Effector memory CD4-positive, alpha-beta T cell (primary cell): ENCODE results near the gene RHOF.

Experiments used
- DNase-seq, 3 donors: peaks; one replicate each; pipeline ENCODE4 v3.0.0-alpha.2; 2020
- H3K27ac ChIP-seq: 2 replicates; pipeline ENCODE4 v1.7.0; 2013; ENCODE audit warnings: mild to moderate bottlenecking, low read length, moderate library complexity; ENCODE audit not compliant: insufficient read depth, poor library complexity, severe bottlenecking
- H3K27me3 ChIP-seq: replicated peaks from 2 replicates; pipeline ENCODE4 v1.7.0; 2013; ENCODE audit warnings: mild to moderate bottlenecking, low read length; ENCODE audit not compliant: insufficient read depth, control insufficient read depth, poor library complexity, severe bottlenecking
- H3K36me3 ChIP-seq: 2 replicates; pipeline ENCODE4 v1.7.0; 2013; ENCODE audit warnings: mild to moderate bottlenecking, low read length, moderate library complexity; ENCODE audit not compliant: control insufficient read depth, insufficient read depth
- H3K4me1 ChIP-seq: 2 replicates; pipeline ENCODE4 v1.7.0; 2013; ENCODE audit warnings: low read length, mild to moderate bottlenecking; ENCODE audit not compliant: control insufficient read depth, insufficient read depth, poor library complexity, severe bottlenecking
- H3K4me3 ChIP-seq: 2 replicates; pipeline ENCODE4 v1.7.0; 2013; ENCODE audit warnings: low read length, low read depth, mild to moderate bottlenecking; ENCODE audit not compliant: insufficient read depth, poor library complexity, severe bottlenecking
- H3K9me3 ChIP-seq: 2 replicates; pipeline ENCODE4 v1.7.0; 2013; ENCODE audit warnings: mild to moderate bottlenecking, low read length, moderate library complexity; ENCODE audit not compliant: control insufficient read depth

Gene RHOF

DNA sequence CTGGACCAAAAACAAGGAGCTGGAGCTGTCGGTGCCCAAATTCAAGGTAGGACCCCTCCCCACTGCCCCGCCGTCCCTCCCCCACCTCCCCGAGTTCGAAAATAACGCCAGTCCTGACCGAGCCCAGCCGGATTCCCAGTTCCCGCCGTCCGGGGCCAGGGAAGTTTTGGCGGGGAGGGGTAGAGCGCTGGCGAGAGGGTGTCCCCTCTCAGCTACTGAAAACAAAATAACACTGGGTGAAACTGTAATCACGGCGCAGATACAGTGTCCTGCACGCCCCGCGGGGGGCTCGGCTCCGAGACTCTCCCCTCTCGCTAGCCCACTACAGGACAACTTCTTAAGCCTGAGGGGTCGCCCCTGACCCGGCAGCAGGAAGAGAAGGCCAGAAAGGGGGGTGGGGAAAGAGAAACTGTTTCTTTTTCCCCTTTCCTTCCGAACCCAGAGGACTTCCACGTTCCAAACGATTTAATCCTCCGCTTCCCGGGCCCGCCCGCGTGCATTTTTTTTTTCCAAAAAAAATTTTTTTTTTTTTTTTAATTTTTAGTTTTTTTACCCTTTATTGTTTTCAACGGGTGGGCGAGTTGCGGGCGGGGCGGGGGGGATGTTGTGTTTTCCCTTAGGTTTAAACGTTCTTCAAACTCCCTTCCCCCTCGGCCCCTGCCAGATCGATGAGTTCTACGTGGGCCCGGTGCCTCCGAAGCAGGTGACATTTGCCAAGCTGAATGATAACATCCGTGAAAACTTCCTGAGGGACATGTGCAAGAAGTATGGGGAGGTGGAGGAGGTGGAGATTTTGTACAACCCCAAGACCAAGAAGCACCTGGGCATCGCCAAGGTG, 11.9 kb upstream of the RHOF start:
- Histone ChIP-seq H3K4me3 (peak overlapping the region; percentile 90), H3K36me3 (peaks cover 22% of the 10 kb centered on the region), H3K9me3 (no peaks in the 10 kb centered on the region), H3K27ac (peak overlapping the region; percentile 77), H3K27me3 (no peaks in the 10 kb centered on the region), H3K4me1 (peaks cover 20% of the 10 kb centered on the region)
- no peak for DNase-seq

DNA sequence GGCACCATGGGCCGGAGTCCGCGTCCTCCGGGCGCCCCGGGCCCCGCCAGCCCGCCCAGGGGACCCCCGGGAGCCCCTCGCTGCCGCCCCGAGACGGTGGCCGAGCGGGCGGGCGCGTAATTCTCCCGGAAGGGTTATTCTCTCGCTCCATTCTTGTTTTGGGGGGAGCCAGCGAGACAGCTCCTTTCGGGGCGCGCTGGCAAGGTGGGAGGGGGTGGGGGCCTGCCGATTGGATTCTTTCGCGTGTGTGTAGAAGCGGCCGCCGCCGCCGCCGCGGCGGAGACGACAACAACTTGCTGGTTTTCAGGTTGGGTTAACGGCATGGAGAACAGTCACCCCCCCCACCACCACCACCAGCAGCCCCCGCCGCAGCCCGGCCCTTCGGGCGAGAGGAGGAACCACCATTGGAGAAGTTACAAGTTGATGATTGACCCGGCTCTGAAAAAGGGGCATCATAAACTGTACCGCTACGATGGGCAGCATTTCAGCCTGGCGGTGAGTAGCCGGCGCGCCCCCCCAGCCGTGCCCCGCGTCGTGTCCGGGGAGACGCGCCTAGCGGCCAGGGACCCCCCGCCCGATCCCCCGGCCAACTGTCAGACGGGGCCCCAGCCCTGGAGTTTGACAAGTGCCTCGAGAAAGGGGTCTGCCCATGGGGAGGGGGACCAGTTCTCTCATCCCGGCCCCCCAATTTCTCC, 11.1 kb upstream of the RHOF start:
- Histone ChIP-seq H3K9me3 (no peaks in the 10 kb centered on the region), H3K4me3 (peak overlapping the region; percentile 90), H3K27ac (peak overlapping the region; percentile 77), H3K27me3 (no peaks in the 10 kb centered on the region), H3K4me1 (peaks cover 17% of the 10 kb centered on the region), H3K36me3 (peaks cover 14% of the 10 kb centered on the region)
- peak in 1 of 3 donors; percentile 46 for DNase-seq

DNA sequence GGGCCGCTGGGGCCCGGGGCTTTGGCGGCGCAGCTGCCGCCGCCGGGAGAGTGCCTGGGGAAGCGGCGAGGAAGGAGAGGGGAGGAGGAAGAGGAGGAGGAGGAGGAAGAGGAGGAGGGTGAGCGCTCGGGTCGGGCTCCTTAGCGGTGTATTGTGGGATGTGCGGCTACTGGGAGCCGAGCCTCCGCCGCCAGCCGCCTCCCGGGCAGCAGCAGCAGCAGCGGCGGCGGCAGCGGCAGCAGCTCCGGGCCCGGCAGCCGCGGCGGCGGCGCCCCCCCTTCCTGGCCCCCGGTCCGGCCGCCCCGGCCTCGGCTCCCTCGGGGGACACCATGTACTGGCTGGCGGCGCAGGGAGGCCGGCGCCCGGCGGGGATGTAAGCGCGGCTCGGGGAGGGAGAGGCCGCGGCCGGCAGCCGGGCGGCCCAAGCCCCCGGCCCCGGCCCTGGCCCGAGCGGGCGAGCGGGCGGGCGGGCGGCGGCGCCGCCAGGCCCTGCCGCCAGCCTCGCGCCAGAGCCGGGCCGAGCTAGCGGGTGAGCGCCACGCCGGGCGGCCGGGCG, 10.5 kb upstream of the RHOF start, which contains the start of gene SETD1B:
TSS of gene SETD1B (plus strand) at position 149 of the 556 bp plus-strand sequence. CDS start 729 bp downstream, outside the sequence.
- Histone ChIP-seq H3K4me3 (peak within 1 kb of the TSS; percentile 90), H3K4me1 (peaks cover 22% of the 10 kb centered on the region)

DNA sequence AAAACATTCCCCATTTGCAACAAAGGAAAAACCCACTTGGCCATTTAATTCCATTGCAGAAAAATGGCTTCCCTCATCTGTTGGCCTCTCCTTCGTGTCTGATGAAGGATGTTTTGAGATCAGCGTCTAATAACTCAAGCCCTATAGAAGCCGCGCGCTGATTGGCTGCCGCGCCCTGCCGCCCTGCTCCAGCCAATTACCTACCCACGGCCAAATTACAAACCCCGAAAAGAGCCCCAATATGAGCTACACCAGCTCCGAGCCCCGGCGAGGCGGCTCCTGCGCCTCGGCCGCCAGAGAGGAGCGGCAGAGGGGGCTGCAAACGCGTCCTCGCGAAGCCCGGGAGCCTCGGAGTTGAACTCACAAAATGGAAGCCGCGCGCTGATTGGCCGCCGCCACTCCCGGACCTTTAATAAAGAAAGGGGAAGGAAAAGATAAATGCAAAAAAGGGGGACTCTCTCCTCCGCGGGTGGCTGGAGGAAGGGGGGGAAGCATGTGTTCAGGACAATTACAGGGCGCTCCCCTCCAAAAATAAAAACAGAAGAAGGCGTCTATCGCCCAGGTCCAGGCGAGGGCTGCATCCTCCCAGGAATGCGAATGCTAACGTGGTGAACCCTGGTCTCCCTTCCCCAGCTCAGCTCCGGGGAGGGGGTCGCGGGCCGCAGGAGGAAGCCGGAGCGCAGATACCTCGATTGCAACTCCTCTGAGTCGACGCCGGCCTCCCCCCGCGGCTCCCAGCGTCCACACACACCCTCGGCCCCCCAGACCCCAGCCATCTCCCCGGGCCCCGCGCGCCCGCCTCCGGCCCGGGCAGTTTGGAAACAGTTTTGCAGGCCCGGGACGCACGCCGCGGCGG, 9.6 kb upstream of the RHOF start:
- DNase-seq: peak; percentile 73 to 80 (median 80)
- no peaks in the 10 kb centered on the region for H3K9me3 ChIP-seq
- peak overlapping the region; percentile 76 for H3K4me3 ChIP-seq
- peak overlapping the region; percentile 98 for H3K27ac ChIP-seq
- H3K36me3 ChIP-seq: peaks cover 10% of the 10 kb centered on the region
- H3K4me1 ChIP-seq: peaks cover 30% of the 10 kb centered on the region
- no peaks in the 10 kb centered on the region for H3K27me3 ChIP-seq

More for the DNA sequence above, 10.5 kb upstream of the RHOF start, which contains the start of gene SETD1B:
- DNase-seq: no peak
- peaks cover 10% of the 10 kb centered on the region for H3K36me3 ChIP-seq
- H3K9me3 ChIP-seq: no peaks in the 10 kb centered on the region
- H3K27me3 ChIP-seq: no peaks in the 10 kb centered on the region
- peak within 1 kb of the TSS; percentile 98 for H3K27ac ChIP-seq

DNA sequence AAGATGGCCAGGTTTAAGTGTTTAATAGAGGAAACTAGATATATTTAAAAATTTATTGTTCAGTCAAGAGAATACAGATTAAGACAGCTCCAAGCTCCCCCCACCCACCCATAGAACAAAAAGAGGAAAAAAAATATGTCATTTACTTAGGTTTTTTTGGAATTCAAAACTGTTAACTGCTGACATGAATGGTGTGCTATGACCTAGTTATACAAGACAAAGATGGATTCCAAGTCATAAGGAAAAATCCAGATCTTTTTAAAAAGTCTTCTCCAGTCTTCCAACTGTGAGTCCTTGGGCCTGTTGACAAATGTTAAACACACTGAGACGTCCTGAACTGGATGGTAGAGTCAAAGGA, 9.0 kb upstream of the RHOF start:
- peak overlapping the region; percentile 76 for H3K4me3 ChIP-seq
- DNase-seq: no peak
- H3K27me3 ChIP-seq: no peaks in the 10 kb centered on the region
- peak overlapping the region; percentile 98 for H3K27ac ChIP-seq
- H3K36me3 ChIP-seq: peaks cover 8% of the 10 kb centered on the region
- peaks cover 33% of the 10 kb centered on the region for H3K4me1 ChIP-seq
- H3K9me3 ChIP-seq: no peaks in the 10 kb centered on the region

DNA sequence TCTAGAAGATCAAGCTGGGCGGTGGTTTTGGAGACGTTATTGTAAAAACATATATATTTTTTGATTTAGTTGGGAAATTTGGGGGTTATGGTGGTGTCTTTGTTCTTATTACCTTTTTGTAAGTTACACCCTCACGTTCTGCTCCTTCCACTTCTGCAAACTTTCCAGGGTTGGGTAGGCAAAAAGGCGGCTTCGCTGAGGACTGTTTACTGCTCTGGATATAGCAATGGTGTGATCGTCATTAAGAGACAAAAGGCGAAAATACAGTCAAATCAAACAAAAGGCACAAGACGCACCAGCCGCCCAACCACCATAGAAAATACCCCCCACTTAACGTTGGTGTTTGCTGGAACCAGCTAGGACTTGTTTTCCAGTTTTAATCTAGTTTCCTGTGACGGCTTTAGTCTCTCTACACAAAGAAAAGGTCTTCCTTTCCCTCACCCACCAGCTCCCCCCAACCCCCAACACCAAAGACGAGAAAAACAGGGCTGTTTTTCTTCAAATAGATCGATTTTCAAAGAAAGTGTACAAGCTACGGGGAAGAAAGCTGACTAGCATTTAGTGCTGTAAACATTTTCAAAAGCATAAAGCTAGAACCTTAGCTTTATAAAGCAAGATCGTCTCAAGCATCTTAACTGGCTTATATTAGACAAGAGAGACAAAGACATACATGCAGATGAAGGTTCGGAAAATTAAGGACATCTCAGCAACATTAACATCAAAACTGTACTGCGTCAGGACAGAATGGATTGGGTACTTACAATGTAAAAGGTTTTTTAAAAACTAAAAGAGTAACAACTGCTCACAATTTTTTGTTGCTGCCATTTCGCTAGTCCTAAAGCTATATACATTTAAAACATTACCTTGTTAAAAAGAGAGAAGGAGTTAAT, 8.4 kb upstream of the RHOF start:
- Histone ChIP-seq H3K9me3 (no peaks in the 10 kb centered on the region), H3K36me3 (peaks cover 14% of the 10 kb centered on the region), H3K27me3 (no peaks in the 10 kb centered on the region), H3K4me1 (peaks cover 27% of the 10 kb centered on the region), H3K4me3 (peak overlapping the region; percentile 76), H3K27ac (peak overlapping the region; percentile 98)
- no peak for DNase-seq

DNA sequence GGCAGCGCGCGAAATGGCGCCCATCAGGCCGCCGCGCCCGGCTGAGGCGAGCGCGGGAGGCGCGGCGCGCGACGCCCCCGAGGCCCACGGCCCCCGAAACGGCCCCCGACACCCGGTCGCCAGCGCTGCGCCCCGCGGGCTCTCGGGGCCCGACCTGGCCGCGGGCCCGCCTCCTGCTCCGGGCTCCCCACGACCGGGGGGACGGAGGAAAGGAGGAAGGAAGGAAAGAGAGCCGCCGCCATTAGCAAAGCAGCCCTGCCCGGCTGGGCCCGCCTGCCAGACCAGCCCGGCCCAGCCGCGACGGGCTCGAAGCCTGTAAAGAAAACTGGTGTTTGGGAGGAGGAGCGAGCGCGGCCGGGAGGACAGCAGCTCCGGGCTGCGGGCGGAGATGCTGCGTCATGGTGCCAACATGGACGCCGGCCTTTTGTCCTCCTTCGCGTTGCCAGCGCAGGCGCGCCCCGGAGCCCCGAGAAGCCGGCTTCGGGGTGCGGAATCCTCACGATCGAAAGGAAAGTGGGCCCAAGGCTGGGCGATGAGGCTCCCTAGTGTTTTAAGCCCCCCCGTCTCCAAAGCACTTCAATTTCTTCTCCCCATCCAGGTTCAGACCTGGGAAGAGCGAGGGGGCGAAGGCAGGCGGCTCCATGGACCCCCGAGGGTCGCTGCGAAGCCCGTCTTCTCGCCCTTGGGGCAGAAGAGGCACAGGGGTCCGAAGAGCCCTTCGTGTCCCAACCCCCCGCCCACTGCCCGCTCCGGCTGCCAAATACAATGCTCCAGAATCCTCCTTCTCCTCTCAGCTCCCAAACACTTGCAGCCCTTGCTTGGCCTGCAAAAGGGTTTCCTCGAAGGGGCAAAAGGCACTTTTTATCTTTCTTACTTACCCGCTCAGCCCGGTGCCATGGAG, 7.5 kb upstream of the RHOF start:
- peak overlapping the region; percentile 98 for H3K27ac ChIP-seq
- peaks cover 18% of the 10 kb centered on the region for H3K4me1 ChIP-seq
- H3K9me3 ChIP-seq: no peaks in the 10 kb centered on the region
- DNase-seq: peak in 2 of 3 donors; percentile 55 to 65
- peak overlapping the region; percentile 76 for H3K4me3 ChIP-seq
- peaks cover 17% of the 10 kb centered on the region for H3K36me3 ChIP-seq
- H3K27me3 ChIP-seq: no peaks in the 10 kb centered on the region

DNA sequence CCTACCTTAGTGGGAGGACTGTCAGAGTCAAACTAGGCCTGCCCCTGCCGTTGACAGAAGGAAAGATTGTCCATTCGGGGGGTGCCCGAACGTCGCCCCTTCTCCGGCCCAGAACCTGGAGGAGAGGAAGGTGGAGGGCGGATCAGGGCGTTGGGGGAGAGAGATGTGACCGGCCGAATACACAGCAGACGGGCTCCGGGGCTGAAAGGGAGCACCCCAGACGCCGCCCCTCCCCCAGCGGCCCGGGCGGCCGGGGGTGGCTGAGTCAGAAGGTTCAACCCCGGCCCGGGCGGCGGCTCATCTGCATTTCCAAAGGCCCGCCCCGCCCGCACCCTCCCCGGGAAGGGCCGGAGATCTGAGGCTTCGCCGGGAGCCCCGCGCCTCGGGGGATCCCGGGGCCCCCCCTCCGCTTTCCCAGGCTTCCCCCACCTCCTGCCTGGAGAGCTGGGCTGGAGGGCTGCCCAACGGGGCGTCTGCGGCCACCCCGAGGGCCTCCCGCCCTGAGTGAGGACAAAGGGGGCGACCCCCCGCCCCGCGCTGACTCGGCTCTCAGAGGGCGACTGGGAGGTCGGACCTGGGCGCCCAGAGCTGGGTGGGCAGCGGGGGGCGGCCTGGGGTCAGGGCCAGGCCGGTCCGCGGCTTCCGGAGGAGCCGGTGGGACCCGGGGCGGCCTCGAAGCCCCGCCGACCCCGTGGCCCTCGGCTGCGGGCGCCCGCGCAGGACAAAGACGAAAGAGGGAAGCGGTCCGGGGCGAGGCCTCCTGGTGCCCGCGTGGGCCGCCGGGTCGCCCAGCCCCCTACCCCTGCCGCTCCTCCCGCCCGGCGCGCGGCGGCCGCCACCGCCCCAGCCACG, 6.6 kb upstream of the RHOF start:
- peaks cover 20% of the 10 kb centered on the region for H3K4me1 ChIP-seq
- peak overlapping the region; percentile 82 for H3K4me3 ChIP-seq
- DNase-seq: peak; percentile 64 to 67 (median 67)
- no peaks in the 10 kb centered on the region for H3K9me3 ChIP-seq
- no peaks in the 10 kb centered on the region for H3K27me3 ChIP-seq
- peaks cover 17% of the 10 kb centered on the region for H3K36me3 ChIP-seq
- H3K27ac ChIP-seq: peak overlapping the region; percentile 98
